DMS153 treated with DMSO at 0.1 percent for 48 hours (cell line): ENCODE data around the gene CARMIL1.

Source experiments
- DNase-seq: peaks from one replicate; lab custom pipeline; 2025; ENCODE audit not compliant: unreplicated experiment; lab: John Stamatoyannopoulos, UW

CARMIL1 gene

GRCh38 chr6:25639653-25640052 lies 360.5 kb downstream of the CARMIL1 start:
- no peak for DNase-seq

- DNase-seq = no peak
Observed at GRCh38 chr6:25640446-25640845, 361.3 kb downstream of the CARMIL1 start.

- no peak for DNase-seq
Observed at GRCh38 chr6:25640891-25641290, 361.7 kb downstream of the CARMIL1 start.

- no peak for DNase-seq
Observed at GRCh38 chr6:25641377-25641776, 362.2 kb downstream of the CARMIL1 start.

- no peak for DNase-seq
Observed at GRCh38 chr6:25641940-25642666, 362.9 kb downstream of the CARMIL1 start.

GRCh38 chr6:25642667-25643328 lies 363.6 kb downstream of the CARMIL1 start:
- no peak for DNase-seq

GRCh38 chr6:25645916-25646315 lies 366.7 kb downstream of the CARMIL1 start:
- DNase-seq = no peak

GRCh38 chr6:25649611-25650010 lies 370.4 kb downstream of the CARMIL1 start:
- no peak for DNase-seq

- DNase-seq = peak; percentile 24
Observed at GRCh38 chr6:25652007-25652515, 372.9 kb downstream of the CARMIL1 start, which contains the start of gene SCGN. SCGN (plus strand) TSS chr6:25652215; CDS start chr6:25652404, 189 bp downstream.

- no peak for DNase-seq
Observed at GRCh38 chr6:25655723-25656122, 376.5 kb downstream of the CARMIL1 start.

GRCh38 chr6:25659633-25660368 lies 380.6 kb downstream of the CARMIL1 start:
- peak; percentile 25 for DNase-seq

- no peak for DNase-seq
Observed at GRCh38 chr6:25660512-25660911, 381.3 kb downstream of the CARMIL1 start.

- DNase-seq = no peak
Observed at GRCh38 chr6:25661129-25661779, 382.1 kb downstream of the CARMIL1 start.

- no peak for DNase-seq
Observed at GRCh38 chr6:25665455-25665854, 386.3 kb downstream of the CARMIL1 start.

- no peak for DNase-seq
Observed at GRCh38 chr6:25669413-25669812, 390.2 kb downstream of the CARMIL1 start.
